HG02763 (cell line): Measurements from ENCODE around the gene LYRM4.
"Not testable (repeated sequence)": the region's sequence is repeated elsewhere in the genome, so short reads cannot be mapped to it uniquely, and the experiment has no call there.

Source experiments
- ATAC-seq: cut with Tn5 transposase; IDR thresholded peaks from one replicate; pipeline ENCODE4 v1.9.1; 2021; ENCODE audit warnings: mild to moderate bottlenecking, moderate library complexity; ENCODE audit not compliant: unreplicated experiment

The LYRM4 gene

GRCh38 chr6:5084781-5085647, 175.7 kb downstream of the LYRM4 start, which contains the start of gene PPP1R3G:
PPP1R3G (plus strand) TSS chr6:5085341; CDS start chr6:5085486, 145 bp downstream.
- peak; percentile 42 for ATAC-seq

GRCh38 chr6:5084360-5084780, 176.4 kb downstream of the LYRM4 start:
- peak; percentile 33 for ATAC-seq

GRCh38 chr6:5083813-5084359, 176.9 kb downstream of the LYRM4 start:
- no peak for ATAC-seq

- no peak for ATAC-seq
Observed at GRCh38 chr6:5083307-5083583, 177.5 kb downstream of the LYRM4 start.

- no peak for ATAC-seq
Observed at GRCh38 chr6:5082487-5083306, 178.1 kb downstream of the LYRM4 start.

- ATAC-seq = no peak
Observed at GRCh38 chr6:5081955-5082354, 178.8 kb downstream of the LYRM4 start.

GRCh38 chr6:5081182-5081581, 179.6 kb downstream of the LYRM4 start:
- no peak for ATAC-seq

- no peak for ATAC-seq
Observed at GRCh38 chr6:5080574-5080973, 180.2 kb downstream of the LYRM4 start.

GRCh38 chr6:5079692-5080091, 181.1 kb downstream of the LYRM4 start:
- no peak for ATAC-seq

- ATAC-seq = no peak
Observed at GRCh38 chr6:5078121-5078669, 182.6 kb downstream of the LYRM4 start.

GRCh38 chr6:5076931-5077330, 183.8 kb downstream of the LYRM4 start:
- no peak for ATAC-seq

- ATAC-seq = no peak
Observed at GRCh38 chr6:5073992-5074391, 186.8 kb downstream of the LYRM4 start.

GRCh38 chr6:5072440-5072839, 188.3 kb downstream of the LYRM4 start:
- ATAC-seq = peak; percentile 64

- no peak for ATAC-seq
Observed at GRCh38 chr6:5071216-5071615, 189.5 kb downstream of the LYRM4 start.

- no peak for ATAC-seq
Observed at GRCh38 chr6:5068153-5068751, 192.5 kb downstream of the LYRM4 start.

- no peak for ATAC-seq
Observed at GRCh38 chr6:5067305-5067704, 193.4 kb downstream of the LYRM4 start.

- no peak for ATAC-seq
Observed at GRCh38 chr6:5066456-5067093, 194.2 kb downstream of the LYRM4 start.

- ATAC-seq = no peak
Observed at GRCh38 chr6:5063617-5064016, 197.1 kb downstream of the LYRM4 start.

- ATAC-seq = no peak
Observed at GRCh38 chr6:5061152-5061551, 199.6 kb downstream of the LYRM4 start.

- not testable (repeated sequence) for ATAC-seq
Observed at GRCh38 chr6:5060439-5060838, 200.3 kb downstream of the LYRM4 start.
